Activated B cell treated with CpG ODN at 0.5 μM for 24 hours (primary cell): ENCODE measurements around the gene ENOX1. TPM values are rescaled to one million over a fixed set of nuclear protein-coding genes. Genes with fewer than 3 reads are reported as not detected.

Source experiments
- ATAC-seq: fragments of 200-7000 bp; cut with Tn5 transposase; one replicate; pipeline ENCODE4 v1.10.0; 2021; ENCODE audit warnings: low read depth, mild to moderate bottlenecking, moderate library complexity
- CTCF ChIA-PET: fragments of 350-600 bp; sonication (Branson Sonifier 250); formaldehyde crosslinking; loops from one replicate; lab custom pipeline; 2021; ENCODE audit warnings: antibody characterized with exemption; lab: Charles Lee
- POLR2A ChIA-PET: fragments of 350-600 bp; sonication (Branson Sonifier 250); formaldehyde crosslinking; loops from one replicate; lab custom pipeline; 2021; ENCODE audit warnings: antibody characterized with exemption; lab: Charles Lee
- DNase-seq: peaks from one replicate; pipeline ENCODE4 v3.0.0; 2022
- H3K27ac Mint-ChIP-seq: one replicate; pipeline ENCODE4 v1.8.0; 2020; ENCODE audit warnings: mixed read lengths
- H3K27me3 Mint-ChIP-seq: one replicate; pipeline ENCODE4 v1.8.0; 2021; ENCODE audit warnings: mixed read lengths
- H3K36me3 Mint-ChIP-seq: one replicate; pipeline ENCODE4 v1.8.0; 2021; ENCODE audit warnings: low read depth, mixed read lengths
- H3K4me1 Mint-ChIP-seq: one replicate; pipeline ENCODE4 v1.8.0; 2021; ENCODE audit warnings: mixed read lengths
- H3K4me3 Mint-ChIP-seq: one replicate; pipeline ENCODE4 v1.8.0; 2020; ENCODE audit warnings: mild to moderate bottlenecking, mixed read lengths
- H3K9me3 Mint-ChIP-seq: one replicate; pipeline ENCODE4 v1.8.0; 2020; ENCODE audit warnings: mixed read lengths
- intact Hi-C: fragments of 100-400 bp; cut with micrococcal nuclease; formaldehyde crosslinking; loops from one replicate; pipeline ENCODE4 v1.15.1; 2024
- total RNA-seq: library from RNA; stranded (reverse); gene quantifications from 2 replicates; pipeline ENCODE4 v1.2.3, GENCODE V29; 2022
- TF ChIP-seq, protein P1 (sequence below): fragments of 200-600 bp; IDR thresholded peaks from one replicate; pipeline ENCODE4 v1.8.0; 2022; ENCODE audit warnings: antibody characterized with exemption, mild to moderate bottlenecking

The ENOX1 gene
- total RNA-seq, 1 donor from 2014 or later, result not detected

DNA sequence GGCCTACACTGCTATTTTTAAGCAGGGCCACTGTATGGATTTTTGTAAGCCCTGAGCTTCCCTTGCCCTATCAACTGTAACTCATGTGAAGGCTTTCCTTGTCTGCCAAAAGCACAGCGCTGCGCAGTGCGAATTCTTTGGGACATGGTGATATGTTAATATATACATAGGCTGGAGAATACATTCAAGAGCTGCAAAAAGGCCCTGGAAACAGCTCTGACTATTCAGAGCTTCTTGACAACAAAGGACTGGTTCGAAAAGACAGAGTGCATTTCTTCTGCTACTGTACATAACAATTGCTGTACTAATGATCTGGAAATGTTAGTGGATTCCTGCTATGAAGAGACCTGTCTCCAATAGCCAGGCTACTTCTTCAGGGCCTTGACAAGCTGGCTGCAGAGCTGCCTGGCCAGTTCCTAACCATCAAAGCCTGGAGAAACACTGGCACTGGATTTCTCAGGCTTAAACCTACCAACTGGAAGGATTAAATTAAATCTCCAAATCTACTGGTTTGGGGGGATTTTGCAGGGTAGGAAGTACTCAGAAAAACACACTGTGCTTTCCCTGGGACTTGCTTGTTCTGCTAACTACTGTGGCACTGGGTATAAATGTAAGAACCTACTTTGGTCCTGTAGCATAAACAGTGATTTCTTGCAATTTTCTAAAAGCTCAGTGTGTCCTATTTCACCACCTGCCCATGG lies 516.5 kb downstream of the ENOX1 start:
- TF ChIP-seq, protein P1, sequence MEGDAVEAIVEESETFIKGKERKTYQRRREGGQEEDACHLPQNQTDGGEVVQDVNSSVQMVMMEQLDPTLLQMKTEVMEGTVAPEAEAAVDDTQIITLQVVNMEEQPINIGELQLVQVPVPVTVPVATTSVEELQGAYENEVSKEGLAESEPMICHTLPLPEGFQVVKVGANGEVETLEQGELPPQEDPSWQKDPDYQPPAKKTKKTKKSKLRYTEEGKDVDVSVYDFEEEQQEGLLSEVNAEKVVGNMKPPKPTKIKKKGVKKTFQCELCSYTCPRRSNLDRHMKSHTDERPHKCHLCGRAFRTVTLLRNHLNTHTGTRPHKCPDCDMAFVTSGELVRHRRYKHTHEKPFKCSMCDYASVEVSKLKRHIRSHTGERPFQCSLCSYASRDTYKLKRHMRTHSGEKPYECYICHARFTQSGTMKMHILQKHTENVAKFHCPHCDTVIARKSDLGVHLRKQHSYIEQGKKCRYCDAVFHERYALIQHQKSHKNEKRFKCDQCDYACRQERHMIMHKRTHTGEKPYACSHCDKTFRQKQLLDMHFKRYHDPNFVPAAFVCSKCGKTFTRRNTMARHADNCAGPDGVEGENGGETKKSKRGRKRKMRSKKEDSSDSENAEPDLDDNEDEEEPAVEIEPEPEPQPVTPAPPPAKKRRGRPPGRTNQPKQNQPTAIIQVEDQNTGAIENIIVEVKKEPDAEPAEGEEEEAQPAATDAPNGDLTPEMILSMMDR, result no peak
- intact Hi-C loops, result no loop called here
- ChIA-PET CTCF (no interaction called here), POLR2A (no interaction called here)
- Mint-ChIP-seq H3K27ac (no peak overlapping the region), H3K4me1 (no peaks in the 10 kb centered on the region), H3K9me3 (no peaks in the 10 kb centered on the region), H3K4me3 (no peak overlapping the region), H3K27me3 (peaks cover 3% of the 10 kb centered on the region), H3K36me3 (no peaks in the 10 kb centered on the region)
- DNase-seq, result no peak
- ATAC-seq, result no peak

DNA sequence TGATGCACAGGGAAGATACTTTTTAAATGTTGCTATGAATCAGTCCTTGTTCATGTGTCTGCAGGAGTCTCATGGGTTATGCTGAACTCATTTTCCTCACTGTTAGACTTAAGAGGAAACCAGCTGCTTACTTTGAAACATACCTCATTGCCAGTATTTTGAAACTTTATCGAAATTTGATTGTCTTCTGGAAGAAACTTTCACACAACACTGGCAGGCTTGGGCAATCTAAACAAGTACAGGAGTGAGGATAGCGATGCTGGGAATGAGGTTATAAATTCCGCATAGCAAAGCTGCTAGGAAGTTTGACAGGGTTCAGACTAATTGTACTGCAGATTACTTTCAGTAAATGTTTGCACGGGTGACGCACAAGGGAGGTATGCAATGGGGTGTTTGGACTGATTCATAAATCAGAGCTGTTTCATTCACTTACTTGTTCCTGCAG lies 517.7 kb downstream of the ENOX1 start:
- Mint-ChIP-seq H3K27ac (no peak overlapping the region), H3K27me3 (peaks cover 3% of the 10 kb centered on the region), H3K4me3 (no peak overlapping the region), H3K9me3 (no peaks in the 10 kb centered on the region), H3K4me1 (no peaks in the 10 kb centered on the region), H3K36me3 (no peaks in the 10 kb centered on the region)
- CTCF ChIA-PET, result no interaction called here
- TF ChIP-seq, protein P1, result no peak
- POLR2A ChIA-PET, result no interaction called here
- no peak for DNase-seq
- ATAC-seq, result no peak
- intact Hi-C loops, result no loop called here

DNA sequence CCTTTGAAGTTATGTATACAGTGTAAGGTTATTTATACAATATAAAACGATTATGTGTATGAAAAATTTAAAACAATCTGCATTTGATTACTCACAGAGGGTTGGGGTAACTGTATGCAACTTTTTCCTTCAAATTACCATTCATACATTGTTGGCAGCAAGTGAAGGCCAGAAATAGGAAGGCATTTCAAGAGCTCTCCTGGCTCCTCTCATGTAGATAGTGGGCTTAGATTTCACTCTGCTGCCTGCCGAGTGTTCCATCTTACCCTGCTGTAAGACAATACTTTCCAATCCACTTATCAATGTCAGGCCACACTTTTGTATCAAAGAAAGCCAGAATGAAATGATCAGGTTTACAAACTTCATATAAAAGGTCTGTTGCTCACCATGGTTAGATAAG lies 518.1 kb downstream of the ENOX1 start:
- ChIA-PET POLR2A (no interaction called here), CTCF (no interaction called here)
- intact Hi-C loops, result no loop called here
- H3K4me1 Mint-ChIP-seq, result no peaks in the 10 kb centered on the region
- no peak overlapping the region for H3K27ac Mint-ChIP-seq
- H3K9me3 Mint-ChIP-seq, result no peaks in the 10 kb centered on the region
- no peak for DNase-seq
- no peak overlapping the region for H3K4me3 Mint-ChIP-seq
- no peaks in the 10 kb centered on the region for H3K36me3 Mint-ChIP-seq
- no peak for ATAC-seq
- H3K27me3 Mint-ChIP-seq, result peaks cover 3% of the 10 kb centered on the region
- TF ChIP-seq, protein P1, result no peak

DNA sequence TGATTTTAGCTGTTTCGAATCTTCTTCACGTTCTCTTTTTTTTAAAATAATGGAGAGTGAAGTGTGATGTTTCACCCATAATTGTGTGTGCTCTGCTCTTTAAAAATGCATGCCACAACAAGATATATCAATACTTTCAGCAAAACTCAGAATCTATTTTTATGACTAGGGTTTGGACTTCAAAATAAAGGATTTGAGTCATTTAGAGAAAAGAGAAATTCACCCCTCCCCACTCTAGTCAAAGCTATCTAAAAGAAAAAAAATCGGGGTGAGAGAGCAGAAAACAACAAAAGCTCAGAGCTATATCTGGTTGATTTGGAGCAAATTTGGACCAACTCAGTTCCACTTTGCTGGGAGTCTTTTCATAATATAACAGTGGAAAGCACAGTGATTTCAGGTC lies 518.9 kb downstream of the ENOX1 start:
- ChIA-PET POLR2A (no interaction called here), CTCF (no interaction called here)
- TF ChIP-seq, protein P1, result no peak
- intact Hi-C loops, result no loop called here
- peaks cover 3% of the 10 kb centered on the region for H3K27me3 Mint-ChIP-seq
- H3K9me3 Mint-ChIP-seq, result no peaks in the 10 kb centered on the region
- no peak for DNase-seq
- no peaks in the 10 kb centered on the region for H3K4me1 Mint-ChIP-seq
- no peaks in the 10 kb centered on the region for H3K36me3 Mint-ChIP-seq
- no peak overlapping the region for H3K4me3 Mint-ChIP-seq
- H3K27ac Mint-ChIP-seq, result no peak overlapping the region
- no peak for ATAC-seq

DNA sequence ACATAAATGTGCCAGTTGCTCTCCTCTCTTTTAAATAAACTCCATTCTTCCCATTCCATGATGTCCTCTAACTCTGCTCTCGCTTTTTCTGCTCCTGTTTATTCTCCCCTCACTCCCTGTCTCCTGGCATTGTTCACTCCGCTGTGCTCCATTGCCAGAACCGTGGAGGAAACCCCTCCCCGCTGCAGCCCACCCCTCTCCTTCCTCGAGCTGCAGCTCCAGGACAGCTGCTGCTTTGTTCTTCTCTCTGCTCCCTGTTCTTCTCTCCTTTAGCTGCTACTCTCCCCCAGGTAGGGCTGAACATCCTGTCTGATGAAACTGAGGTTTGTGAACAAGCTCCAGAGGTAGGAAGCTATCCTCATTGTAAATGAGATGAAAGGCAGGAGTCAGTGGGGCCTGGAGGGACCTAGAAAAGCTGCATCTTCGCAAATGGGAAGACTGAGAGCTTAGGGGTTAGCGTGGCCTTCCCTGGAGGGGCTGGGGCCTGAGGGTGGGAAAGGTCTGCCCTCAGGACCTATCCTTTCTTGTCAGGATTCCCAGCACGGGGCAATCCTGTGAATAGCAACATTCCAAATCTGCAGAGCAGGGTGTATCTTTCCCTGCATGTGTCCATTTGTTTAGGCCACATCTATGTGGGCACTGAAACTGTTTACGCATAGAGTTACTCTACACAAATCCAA lies 519.7 kb downstream of the ENOX1 start:
- POLR2A ChIA-PET, result no interaction called here
- no peaks in the 10 kb centered on the region for H3K36me3 Mint-ChIP-seq
- TF ChIP-seq, protein P1, result no peak
- intact Hi-C loops, result no loop called here
- peaks cover 3% of the 10 kb centered on the region for H3K27me3 Mint-ChIP-seq
- CTCF ChIA-PET, result no interaction called here
- DNase-seq, result no peak
- ATAC-seq, result no peak
- no peaks in the 10 kb centered on the region for H3K9me3 Mint-ChIP-seq
- no peak overlapping the region for H3K27ac Mint-ChIP-seq
- H3K4me1 Mint-ChIP-seq, result no peaks in the 10 kb centered on the region
- H3K4me3 Mint-ChIP-seq, result no peak overlapping the region
